Fibroblast of skin of left biceps (primary cell): ENCODE measurements around the gene IRF4.

Experiments used
- DNase-seq, 2 experiments: peaks; one replicate each; pipeline ENCODE4 v3.0.0-alpha.2; 2013; ENCODE audit warnings: low read depth in 2 of 2

The IRF4 gene

DNA sequence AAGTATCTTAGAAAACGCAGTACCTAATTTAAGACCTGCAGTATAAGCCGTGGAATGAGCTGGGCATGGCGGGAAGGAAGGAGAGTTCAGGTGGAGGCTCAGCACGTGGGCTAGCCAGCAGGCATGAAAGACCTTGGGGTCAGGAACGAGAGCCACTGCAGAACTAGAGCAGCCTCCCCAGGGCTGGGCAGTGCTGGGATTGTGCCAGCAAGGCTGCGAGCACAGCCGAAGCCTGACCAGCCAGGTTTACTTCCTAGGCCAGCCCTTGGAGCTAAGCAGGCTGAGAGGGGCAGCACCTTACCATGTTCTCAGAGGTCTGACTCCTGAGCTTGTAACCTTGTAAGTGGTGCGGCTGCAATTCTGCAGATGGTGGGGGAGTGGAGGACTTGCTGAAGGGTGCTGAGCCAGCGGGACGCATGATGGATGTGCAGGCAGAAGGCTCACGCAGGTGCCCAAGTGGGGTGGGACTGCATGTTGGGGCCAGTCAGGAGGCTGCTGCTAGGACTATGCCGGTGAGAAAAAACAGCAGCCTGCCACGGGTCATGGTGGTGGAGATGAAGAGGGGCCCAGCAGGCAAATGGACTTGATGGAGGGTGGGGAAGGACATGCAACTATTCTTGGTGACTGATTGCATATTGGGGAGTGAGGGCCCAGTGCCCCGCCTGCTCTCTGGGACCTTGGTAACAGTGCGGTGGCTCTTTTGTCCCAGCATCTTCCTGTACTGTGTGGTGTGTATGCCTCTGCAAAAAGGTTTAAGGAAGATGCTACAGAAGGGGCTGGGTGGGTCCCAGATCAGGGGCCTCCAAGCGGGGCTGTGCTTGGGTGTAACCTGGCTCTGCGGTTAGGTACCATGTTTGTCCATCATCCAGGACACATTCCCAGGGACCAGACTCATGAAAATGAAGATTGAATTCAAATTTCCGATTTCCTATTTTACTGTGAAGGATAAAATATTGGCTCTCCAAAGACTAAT lies 37.6 kb upstream of the IRF4 start:
- no peak for DNase-seq

DNA sequence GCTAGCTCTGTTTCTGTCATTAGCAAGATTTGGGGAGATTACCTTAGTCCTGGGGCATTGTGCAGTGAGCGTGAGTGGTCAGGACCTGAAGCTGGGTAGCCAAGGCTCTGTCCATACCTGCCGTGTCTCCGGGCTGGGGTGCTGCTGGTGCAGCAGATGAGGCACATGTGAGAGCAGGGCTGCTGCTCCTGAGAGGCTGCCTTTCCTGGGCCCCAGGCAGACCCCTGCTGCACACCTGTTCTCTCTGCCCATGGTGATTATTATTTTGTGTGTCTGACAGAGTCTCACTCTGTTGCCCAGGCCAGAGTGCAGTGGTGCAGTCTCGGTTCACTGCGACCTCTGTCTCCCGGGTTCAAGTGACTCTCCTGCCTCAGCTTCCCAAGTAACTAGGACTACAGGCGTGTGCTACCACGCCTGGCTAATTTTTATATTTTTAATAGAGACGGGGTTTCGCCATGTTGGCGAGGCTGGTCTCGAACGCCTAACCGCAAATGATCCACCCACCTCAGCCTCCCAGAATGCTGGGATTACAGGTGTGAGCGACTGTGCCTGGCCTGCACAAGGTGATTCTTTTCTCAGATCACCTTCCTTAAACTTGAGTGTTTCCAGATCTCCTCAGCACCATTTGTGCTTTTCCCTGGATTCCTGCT lies 36.8 kb upstream of the IRF4 start:
- DNase-seq, result no peak

DNA sequence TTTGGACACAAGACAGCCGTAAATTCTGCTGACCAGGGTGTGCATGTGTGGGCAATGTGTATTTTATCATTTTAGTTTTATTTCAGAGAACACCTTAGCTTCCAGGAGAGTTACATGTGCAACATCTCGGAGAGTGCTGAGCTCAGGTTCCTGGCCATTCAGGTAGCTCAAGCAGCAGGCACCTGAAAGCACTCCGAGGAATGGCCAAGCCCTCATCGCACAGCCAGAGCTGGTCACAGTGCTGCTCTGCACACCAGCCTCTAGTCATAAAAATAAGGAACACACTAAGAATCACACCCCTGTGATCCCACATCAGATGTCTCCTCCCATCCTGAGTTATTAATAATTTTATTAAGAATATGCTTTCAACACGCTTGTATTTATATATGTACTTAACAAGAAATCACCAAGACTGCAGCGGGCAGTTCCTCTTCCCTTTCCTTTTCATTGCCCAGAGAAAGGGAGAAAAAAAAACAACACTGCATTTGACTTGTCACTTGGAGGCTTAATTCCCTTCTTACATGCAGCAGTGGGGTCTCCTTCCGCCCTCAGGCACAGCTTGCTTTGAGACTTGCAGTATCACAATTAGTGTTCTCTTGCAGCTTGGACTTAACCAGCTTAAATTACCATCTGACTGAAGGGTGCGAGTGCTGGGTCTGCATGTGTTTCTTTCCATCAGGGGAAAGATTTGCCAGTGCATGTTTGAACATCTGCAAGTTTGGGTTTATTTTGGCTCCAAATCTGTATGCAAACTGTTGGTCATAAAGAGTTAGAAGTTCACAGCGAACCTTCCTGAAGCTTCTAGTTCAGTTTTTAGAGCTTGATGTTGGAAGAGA lies 36.0 kb upstream of the IRF4 start:
- no peak for DNase-seq

DNA sequence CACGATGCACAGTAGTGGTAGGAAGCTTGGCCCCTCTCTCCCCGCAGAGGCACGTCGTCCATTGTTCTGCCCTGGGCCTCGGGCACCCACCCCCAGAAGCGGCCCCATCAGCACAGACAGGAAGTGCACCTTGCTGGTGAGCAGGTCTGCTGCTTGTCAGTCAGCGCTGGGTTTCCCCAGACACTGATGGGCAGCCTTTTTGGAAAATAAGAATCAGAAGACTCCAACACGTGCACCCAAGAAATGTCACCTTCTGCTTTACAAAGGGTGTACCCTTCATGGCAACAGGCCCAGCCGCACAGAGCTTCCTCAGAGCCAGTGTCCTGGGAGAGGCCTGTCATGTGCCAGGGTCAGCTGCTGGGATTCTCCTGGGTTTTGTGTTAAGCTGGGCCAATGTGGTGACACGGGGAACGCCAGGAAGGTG lies 34.7 kb upstream of the IRF4 start:
- DNase-seq, result no peak

DNA sequence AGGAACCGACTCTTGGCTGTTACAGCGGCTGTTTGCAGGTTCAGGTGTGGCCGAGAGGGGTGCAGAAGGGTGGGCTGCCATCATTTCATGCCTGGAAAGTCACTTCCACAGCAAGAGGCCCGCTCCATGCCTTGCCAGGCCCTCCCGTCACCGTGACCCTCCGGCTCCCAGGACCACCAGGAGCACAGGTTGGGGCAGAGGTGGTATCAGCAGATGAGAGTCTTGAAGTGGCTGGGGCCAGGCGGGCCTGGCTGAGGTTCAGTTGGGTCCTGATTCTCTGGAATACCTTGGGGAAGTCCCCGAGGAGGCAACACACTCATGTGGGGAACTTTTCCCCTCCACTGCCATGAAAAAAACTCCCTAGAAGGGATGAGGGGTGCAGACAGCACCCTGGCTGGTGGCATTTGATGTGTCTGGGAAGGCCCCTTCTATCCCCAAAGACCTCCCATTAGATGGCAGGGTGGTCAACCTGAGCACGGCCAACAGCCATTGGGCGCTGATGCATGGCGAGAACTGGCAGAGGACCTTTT lies 34.2 kb upstream of the IRF4 start:
- no peak for DNase-seq

DNA sequence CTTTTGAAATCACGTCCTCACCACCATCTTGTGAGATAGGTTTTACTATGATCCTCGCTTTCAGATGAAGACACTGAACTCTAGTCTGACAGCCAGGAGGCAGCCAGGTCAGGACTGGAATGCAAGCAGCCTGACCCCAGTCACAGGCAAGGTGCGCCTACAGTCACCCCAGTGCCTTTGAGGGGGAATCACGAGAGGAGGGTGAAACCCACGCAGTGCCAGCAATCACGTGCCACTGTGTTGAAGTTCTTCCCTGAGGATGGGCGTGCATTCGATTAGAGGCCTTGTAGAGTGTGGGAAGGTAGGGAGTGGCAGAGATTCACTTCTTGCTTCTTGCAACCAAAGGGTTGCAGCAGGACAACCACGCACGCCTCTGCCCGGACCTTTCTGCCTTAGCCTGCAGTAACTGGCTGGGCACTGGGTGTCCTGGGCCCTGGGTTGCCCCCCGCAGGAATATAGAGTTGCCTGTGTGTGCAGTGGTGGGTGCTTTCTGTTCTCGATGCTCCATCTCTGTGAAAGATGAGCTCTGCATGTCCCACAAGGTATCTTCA lies 33.7 kb upstream of the IRF4 start:
- no peak for DNase-seq

DNA sequence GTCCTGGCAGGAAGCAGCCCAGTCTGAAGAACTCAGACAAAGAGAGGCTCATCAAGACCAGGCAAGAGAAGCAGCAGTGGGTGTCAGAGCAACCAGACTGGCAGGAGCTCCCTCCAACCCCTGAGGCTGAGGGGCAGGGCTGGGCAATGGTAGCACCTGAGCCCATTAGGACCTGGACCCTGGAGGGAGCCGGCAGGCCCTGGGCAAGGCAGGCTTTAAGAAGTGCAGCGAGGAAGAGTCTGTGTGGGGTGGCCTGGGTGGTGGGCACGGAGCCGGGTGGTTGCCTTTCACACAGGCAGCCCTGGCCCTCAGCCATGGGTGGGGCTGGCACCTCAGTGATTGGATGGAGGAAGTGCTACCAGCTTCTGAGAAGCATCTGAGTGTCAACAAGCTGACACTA lies 33.1 kb upstream of the IRF4 start:
- DNase-seq, result no peak

DNA sequence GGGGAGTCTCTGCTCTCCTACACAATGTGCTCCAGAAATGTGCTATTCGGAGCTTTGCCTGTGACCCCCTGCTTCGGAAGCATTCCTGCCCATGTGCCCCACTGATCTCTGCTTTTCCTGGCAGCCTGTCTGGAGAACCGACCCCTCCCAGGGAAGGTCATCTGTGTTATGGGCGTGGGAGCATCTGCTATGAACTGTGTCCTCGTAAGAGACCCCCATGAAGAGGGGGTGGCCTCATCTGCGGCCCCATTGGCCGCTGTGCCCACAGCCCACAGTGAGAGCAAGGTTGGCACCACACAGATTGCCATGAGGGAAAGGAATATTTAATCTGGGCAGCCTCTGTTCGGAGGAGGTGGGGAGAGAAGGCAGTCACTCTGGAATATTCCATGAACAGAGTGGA lies 32.7 kb upstream of the IRF4 start:
- no peak for DNase-seq

DNA sequence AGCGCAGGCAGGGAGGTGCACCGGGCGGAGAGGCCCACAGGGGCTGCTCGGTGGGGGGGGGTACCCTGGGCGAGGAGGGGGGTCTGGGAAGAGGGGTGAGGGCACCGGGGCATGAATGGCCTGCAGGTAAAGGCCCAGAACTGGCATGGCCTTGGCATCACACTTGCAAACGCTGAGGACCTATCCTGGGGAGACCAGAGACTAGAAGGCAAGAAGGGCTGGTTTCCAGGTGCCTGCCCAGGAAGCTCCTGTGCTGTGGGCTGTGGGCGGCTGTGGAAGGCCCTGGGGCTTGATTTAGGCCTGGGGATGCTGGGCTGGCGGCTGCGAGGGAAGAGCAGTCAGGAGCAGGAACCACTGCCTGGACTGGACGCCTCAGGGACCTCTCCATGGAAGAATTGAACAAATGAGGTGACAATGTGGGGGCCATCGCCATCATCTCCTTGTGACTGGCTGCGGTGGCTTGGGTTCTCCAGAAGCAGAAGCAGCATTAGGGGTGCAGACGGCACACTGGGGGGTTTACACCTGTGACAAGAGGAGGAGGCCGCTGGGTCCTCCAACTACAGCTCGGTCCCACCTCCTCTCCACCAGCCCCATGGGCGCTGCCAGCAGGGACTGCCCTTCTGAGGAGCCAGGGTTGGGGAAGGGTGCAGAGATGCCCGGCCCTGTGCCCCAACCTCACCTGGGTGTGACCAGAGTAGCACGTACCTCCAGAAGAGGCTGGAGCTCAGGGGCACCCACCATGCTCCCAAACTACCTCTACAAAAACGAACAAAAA lies 32.1 kb upstream of the IRF4 start:
- no peak for DNase-seq

DNA sequence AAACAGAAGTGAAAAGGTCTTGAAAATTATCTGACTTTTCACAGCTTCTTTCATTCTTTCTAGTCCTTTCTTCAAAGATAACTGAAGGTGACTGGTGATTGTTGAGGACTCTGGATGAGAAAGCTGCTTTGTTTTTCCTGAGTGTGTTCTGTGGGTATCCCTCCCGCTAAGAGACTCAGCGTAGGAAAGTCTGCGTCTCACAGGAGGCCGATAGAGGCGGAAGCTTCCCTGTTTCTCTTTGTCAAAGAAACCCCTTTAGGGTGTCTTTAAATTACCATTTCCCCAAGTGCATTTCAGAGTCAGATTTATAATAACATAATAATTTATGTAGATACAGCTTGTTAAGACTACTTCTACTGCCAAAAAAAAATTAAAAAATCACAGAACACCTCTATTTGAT lies 31.2 kb upstream of the IRF4 start:
- no peak for DNase-seq

DNA sequence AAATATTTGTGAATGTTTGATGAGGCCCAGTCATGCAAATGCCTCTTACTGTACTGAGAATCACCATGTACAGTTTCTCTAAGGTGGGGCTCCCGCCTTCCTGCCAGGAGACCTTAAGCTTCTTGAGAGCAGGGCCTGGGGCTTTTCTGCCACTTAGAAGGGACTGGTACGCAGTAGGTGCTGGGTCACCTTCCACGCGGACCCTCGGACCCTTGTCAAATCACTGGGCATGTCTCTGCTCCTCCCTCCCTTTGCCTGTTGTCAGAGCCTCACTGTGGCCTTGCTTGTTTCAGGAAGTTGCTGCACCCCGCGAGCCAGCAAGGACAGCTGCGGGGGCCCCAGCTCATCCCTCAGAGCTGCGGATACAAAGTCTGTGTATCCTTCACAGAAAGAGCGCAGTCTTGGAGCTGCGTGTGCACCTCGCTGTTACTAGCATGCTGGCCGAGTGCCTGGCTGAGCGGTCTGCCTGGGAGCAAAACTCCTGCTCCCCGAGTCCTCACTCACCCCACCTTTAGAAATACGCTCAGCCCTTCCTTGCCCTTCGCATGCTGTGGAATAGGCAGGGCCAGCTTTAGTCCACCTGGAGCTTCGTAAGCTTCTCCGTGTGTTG lies 30.7 kb upstream of the IRF4 start:
- DNase-seq, result no peak

DNA sequence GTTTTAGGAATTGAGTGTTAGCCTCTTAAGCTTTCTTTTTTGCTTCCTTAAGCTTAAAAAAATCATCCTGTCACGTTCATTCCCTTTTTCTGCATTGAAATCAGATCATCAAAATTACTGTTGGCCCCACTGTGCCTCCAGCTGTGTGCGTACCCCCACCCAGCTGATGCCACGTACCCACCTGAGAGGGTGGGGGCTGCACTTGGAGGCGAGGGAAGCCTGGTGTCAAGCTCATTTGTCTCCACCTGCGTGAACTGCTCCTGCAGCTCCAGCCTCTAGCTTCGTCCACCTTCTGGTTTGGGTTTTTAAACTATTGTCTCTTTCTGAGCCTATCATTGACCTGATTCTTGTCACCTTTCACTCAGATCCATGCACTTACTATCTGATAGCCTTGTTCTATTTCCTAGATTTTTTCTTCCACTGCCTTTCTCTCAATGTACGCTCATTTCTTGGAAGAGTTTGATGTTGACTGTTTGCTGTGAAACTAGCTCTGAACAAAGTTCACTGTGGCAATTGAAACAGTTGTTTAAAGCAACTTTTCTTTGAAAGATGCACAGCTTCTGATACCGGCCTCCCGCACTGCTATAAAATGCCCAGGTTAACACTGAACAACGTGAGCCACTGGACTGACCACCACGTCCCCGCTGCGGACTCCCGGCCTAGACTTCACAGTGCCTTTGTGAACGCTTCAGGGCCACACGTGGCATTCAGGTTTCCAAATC lies 30.0 kb upstream of the IRF4 start:
- DNase-seq, result no peak

DNA sequence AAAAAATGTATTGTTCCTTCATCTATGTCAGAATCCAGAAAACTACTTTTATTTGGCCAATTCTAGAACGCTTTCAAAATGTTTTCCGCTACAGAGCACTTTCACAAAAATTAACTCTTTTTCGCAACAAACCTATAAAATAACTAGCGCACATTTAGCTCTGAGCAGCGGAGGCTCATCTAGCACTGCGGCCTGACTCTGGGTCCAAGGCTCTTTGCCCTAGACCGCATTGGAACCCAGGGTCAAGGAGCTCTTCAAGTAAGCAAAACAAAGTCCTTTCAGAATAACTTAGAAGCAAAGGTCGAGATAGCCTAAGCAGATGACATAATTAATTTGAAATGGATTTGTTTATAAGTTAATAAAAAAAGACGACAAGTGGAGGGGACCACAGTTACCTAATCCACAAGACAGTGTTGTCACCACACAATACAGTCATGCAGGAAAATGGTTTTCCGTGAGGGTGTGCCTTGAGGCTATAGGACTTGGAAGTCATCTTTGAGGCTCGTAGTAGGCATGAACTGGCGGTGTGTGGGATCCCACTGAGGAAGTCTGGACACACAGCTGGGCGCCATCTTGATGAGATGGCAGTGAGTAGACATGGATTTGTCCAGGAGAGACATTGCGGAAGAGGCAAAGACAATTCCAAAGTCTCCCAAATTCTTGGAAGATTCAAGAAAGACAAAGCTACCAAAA lies 29.2 kb upstream of the IRF4 start:
- no peak for DNase-seq

DNA sequence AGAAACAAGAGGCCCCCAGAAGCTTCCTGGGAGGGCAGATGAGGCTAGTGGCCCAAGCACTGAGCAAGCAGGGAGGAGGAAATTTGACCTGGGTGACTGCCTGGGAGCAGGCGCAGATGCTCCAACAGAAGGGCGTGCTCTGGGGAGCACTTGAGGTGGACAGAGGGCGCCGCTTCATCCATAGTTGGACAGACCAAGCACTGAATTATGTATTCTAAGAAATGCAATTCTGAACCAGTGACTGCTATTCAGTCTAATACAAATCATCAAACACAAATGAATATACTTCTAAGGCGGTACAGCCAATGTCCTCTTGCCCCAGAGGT lies 28.7 kb upstream of the IRF4 start:
- DNase-seq, result no peak

DNA sequence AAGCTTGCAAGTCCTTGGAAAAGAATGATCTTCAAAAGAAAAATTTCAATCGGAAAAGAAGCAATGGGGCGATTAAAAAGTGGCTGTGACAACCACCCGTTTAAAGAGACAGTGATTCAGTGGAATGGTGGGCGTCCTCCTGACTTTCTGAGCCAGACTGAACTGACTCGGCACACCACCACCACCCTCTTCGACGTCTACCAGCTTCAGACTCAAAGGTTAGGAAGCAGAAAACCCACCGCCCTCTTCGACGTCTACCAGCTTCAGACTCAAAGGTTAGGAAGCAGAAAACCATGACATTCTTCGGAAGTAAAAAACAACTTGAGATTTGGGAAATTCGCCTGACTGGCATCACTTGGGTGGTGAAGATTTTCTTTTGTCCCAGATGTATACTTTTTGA lies 28.3 kb upstream of the IRF4 start:
- DNase-seq, result no peak

DNA sequence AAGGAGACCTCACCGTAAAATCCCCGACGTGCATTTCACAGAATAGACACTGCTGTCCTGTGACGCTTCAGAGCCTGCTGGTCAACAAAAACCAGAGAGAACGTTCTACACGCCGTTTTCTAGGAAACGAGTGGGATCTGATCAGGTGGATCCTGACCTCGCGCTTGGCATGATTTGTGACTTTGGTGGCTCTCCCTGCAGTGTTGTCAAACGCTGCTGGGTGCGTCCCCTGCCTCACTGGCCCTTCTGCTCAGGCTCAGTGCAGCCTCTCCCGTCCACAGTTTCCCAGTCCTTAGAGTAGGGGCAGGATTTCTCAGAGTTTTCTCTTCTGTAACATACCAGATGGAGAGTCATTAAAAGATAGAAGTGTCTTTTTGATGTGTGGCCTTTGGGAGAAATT lies 27.6 kb upstream of the IRF4 start:
- DNase-seq, result no peak

DNA sequence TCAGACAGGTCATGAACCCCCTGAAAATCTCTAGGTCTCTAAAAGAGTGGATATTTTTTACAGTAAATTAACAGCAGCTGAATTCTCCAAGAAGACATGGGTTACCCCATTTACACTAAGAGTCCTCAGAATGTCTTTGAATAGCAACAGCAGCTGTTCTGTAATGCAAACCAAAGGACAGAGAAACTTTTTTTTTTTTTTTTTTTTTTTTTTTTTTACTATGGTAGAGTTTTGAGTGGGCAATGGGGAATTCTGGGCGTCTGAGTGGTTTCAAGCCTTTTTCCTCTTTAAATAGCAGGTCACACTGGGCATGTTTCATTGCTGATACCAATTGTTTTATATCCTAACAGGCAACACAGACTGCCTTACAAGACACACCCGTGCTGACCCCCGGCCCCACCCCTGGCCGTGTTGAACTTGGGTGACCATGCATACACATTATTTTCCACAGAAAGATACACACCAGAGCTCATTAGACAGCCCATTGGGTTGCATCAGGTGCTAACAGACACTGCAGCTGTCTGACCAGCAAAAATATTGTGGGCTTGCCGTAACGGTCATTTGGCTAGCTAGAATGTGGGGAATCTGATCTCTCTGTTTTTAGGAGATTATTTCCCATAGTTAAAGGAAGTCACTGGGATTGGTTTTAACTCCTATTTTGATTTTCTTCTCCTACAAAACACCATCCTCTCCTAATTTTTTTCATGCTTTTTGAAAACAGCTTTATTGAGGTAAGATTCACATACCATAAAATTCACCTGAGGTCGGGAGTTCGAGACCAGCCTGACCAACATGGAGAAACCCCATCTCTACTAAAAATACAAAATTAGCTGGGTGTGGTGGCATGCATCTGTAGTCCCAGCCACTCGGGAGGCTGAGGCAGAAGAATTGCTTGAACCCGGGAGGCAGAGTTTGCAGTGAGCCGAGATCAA lies 26.7 kb upstream of the IRF4 start:
- no peak for DNase-seq

DNA sequence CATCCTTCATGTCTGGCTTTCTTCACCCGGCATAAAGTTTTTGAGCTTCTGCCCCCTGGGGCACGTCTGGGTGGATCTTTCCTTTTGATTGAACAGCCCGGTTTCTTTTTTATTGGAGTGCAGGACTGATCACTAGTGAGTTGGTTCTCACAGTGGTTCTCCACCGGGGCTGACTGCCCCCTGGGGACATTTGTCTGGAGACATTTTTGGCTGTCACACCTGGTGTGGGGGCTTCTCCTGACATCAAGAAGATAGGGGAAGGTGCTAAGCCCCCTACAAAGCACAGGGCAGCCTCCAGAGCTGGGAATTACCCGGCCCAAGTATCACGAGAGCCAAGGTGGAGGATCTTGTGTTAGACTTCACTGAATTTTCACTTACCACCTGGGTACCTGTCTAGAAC lies 25.7 kb upstream of the IRF4 start:
- DNase-seq, result no peak
